Hepatocyte (in vitro differentiated cells): ENCODE results near the gene TREH.

Source experiments
- EZH2 ChIP-seq: fragments of 200-600 bp; sonication (generic); IDR thresholded peaks from 2 replicates; pipeline ENCODE4 v1.6.1; 2016; ENCODE audit warnings: antibody characterized with exemption, mild to moderate bottlenecking, borderline replicate concordance
- TF ChIP-seq, protein P1 (sequence below): fragments of 200-600 bp; sonication (generic); IDR thresholded peaks from 2 replicates; pipeline ENCODE4 v1.5.1; 2016; ENCODE audit warnings: antibody characterized with exemption, mild to moderate bottlenecking; ENCODE audit not compliant: poor library complexity

- TF ChIP-seq, protein P1, sequence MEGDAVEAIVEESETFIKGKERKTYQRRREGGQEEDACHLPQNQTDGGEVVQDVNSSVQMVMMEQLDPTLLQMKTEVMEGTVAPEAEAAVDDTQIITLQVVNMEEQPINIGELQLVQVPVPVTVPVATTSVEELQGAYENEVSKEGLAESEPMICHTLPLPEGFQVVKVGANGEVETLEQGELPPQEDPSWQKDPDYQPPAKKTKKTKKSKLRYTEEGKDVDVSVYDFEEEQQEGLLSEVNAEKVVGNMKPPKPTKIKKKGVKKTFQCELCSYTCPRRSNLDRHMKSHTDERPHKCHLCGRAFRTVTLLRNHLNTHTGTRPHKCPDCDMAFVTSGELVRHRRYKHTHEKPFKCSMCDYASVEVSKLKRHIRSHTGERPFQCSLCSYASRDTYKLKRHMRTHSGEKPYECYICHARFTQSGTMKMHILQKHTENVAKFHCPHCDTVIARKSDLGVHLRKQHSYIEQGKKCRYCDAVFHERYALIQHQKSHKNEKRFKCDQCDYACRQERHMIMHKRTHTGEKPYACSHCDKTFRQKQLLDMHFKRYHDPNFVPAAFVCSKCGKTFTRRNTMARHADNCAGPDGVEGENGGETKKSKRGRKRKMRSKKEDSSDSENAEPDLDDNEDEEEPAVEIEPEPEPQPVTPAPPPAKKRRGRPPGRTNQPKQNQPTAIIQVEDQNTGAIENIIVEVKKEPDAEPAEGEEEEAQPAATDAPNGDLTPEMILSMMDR = no peak
- no peak for TF ChIP-seq EZH2
Observed at GRCh38 chr11:118673361-118674081, 5.9 kb downstream of the TREH start.
